OCI-LY7 (cell line): ENCODE data around the gene CDH23. TPM values are rescaled to one million over a fixed set of nuclear protein-coding genes. Genes with fewer than 3 reads are reported as not detected.

Source experiments
- BruUV-seq: library from RNA; stranded (reverse); fragments of 400-500 nt; replicated peaks from 2 replicates; lab custom pipeline; 2021; lab: Mats Ljungman, UMichigan
- CTCF ChIA-PET: fragments of 300-600 bp; sonication (Branson Sonifier 250); formaldehyde crosslinking; loops from one replicate; lab custom pipeline; 2022; ENCODE audit warnings: antibody characterized with exemption; ENCODE audit not compliant: unreplicated experiment; lab: Charles Lee
- POLR2A ChIA-PET: fragments of 300-600 bp; sonication (Branson Sonifier 250); formaldehyde crosslinking; loops from one replicate; lab custom pipeline; 2022; ENCODE audit warnings: antibody characterized with exemption; lab: Charles Lee
- DNase-seq: peaks from one replicate; pipeline ENCODE4 v3.0.0-alpha.2; 2015; ENCODE audit warnings: low spot score
- H2AFZ ChIP-seq: fragments of 200-600 bp; sonication (generic), shearing (Covaris generic); 2 replicates; pipeline ENCODE4 v1.6.1; 2014; ENCODE audit warnings: mild to moderate bottlenecking, antibody characterized with exemption, low read length, moderate library complexity
- H3K27ac ChIP-seq: fragments of 200-600 bp; sonication (generic); 2 replicates; pipeline ENCODE4 v1.5.1; 2014; ENCODE audit warnings: mixed run types, low read depth, mild to moderate bottlenecking, moderate library complexity, low read length, inconsistent platforms; ENCODE audit not compliant: poor library complexity, severe bottlenecking
- H3K36me3 ChIP-seq: fragments of 200-600 bp; sonication (generic); 2 replicates; pipeline ENCODE4 v1.6.1; 2014; ENCODE audit warnings: mild to moderate bottlenecking, antibody characterized with exemption, low read length, moderate library complexity, mixed read lengths; ENCODE audit not compliant: insufficient read depth
- H3K4me1 ChIP-seq: fragments of 200-600 bp; sonication (generic); 2 replicates; pipeline ENCODE4 v1.5.1; 2014; ENCODE audit warnings: mild to moderate bottlenecking, low read length; ENCODE audit not compliant: insufficient read depth, poor library complexity, severe bottlenecking
- H3K4me2 ChIP-seq: fragments of 200-600 bp; sonication (generic); 2 replicates; pipeline ENCODE4 v1.6.1; 2014; ENCODE audit warnings: mild to moderate bottlenecking, low read length
- H3K4me3 ChIP-seq: fragments of 200-600 bp; sonication (generic); 2 replicates; pipeline ENCODE4 v1.5.1; 2014; ENCODE audit warnings: mild to moderate bottlenecking, low read depth, low read length; ENCODE audit not compliant: poor library complexity, severe bottlenecking
- H3K79me2 ChIP-seq: fragments of 200-600 bp; sonication (generic); 2 replicates; pipeline ENCODE4 v1.6.1; 2016; ENCODE audit warnings: low read depth, mild to moderate bottlenecking, low read length, moderate library complexity, mixed read lengths; ENCODE audit not compliant: insufficient read depth
- H3K9me2 ChIP-seq: fragments of 200-600 bp; sonication (generic); 2 replicates; pipeline ENCODE4 v1.6.1; 2016; ENCODE audit warnings: mild to moderate bottlenecking, low read length, mixed read lengths; ENCODE audit not compliant: insufficient read depth
- H3K9me3 ChIP-seq: fragments of 200-600 bp; sonication (generic); 2 replicates; pipeline ENCODE4 v1.6.1; 2014; ENCODE audit warnings: mild to moderate bottlenecking, mixed run types, low read length, mixed read lengths
- H4K20me1 ChIP-seq: fragments of 200-600 bp; sonication (generic); 2 replicates; pipeline ENCODE4 v1.6.1; 2014; ENCODE audit warnings: mild to moderate bottlenecking, antibody characterized with exemption, low read length, moderate library complexity, mixed read lengths; ENCODE audit not compliant: insufficient read depth
- EZH2phosphoT487 ChIP-seq: fragments of 200-600 bp; sonication (generic); IDR thresholded peaks from 2 replicates; pipeline ENCODE4 v1.6.1; 2018; ENCODE audit warnings: low read depth, borderline replicate concordance, mild to moderate bottlenecking, mixed run types, antibody characterized with exemption, low read length, moderate library complexity, mixed read lengths
- intact Hi-C: fragments of 100-400 bp; cut with micrococcal nuclease; formaldehyde crosslinking; loops from one replicate; pipeline ENCODE4 v1.10.0; 2022; ENCODE audit not compliant: unreplicated experiment
- total RNA-seq, 2 experiments: library from RNA; depleted of rRNA in 1 of 2; stranded (reverse); fragments of >200 nt in 1 of 2; shearing (Covaris generic) in 1 of 2; gene quantifications; 2 replicates each; pipeline ENCODE4 v1.2.3, GENCODE V29; 2014 to 2022
- TF ChIP-seq, protein P1 (sequence below): fragments of 200-600 bp; sonication (generic); conservative IDR thresholded peaks from 2 replicates; pipeline ENCODE4 v1.5.1; 2014; ENCODE audit warnings: mild to moderate bottlenecking, antibody characterized with exemption, low read length, moderate library complexity, mixed read lengths

The CDH23 gene
- total RNA-seq, 2 experiments from 2014 or later = 0.92 to 9.9 TPM

DNA sequence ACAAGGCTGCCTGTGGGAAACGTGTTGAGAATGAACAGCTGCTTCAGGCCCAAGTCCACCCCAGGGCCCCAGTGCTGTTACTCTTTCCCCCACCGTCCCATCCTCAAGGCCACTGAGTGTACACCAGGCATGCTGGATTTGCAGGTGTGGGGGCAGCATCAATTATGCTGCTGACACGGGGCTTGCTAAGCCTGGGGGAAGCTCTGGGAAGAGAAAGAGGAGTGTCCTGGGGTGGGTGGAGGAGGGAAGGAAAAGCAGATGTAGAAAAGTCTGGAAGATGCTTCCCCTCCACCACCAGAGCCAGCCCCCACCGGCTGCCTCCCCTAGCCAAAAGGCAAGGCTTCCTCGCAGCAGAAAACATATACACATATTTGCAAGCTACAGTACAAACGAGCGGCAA is 153.9 kb downstream of the CDH23 start:
- Histone ChIP-seq H4K20me1 (no peaks in the 10 kb centered on the region), H3K27ac (no peak overlapping the region), H2AFZ (no peak overlapping the region), H3K4me2 (no peak overlapping the region), H3K79me2 (no peaks in the 10 kb centered on the region), H3K9me3 (no peaks in the 10 kb centered on the region), H3K4me1 (no peaks in the 10 kb centered on the region), H3K9me2 (no peaks in the 10 kb centered on the region), H3K4me3 (no peak overlapping the region), H3K36me3 (no peaks in the 10 kb centered on the region)
- intact Hi-C loops = no loop called here
- no TSS peak for BruUV-seq
- POLR2A ChIA-PET = interaction anchor here (0.6 to 0.9 kb wide), 2 partner anchors 20 to 91 kb away, joined by 3 to 6 read pairs; no protein-coding TSS in a partner anchor
- TF ChIP-seq, protein P1, sequence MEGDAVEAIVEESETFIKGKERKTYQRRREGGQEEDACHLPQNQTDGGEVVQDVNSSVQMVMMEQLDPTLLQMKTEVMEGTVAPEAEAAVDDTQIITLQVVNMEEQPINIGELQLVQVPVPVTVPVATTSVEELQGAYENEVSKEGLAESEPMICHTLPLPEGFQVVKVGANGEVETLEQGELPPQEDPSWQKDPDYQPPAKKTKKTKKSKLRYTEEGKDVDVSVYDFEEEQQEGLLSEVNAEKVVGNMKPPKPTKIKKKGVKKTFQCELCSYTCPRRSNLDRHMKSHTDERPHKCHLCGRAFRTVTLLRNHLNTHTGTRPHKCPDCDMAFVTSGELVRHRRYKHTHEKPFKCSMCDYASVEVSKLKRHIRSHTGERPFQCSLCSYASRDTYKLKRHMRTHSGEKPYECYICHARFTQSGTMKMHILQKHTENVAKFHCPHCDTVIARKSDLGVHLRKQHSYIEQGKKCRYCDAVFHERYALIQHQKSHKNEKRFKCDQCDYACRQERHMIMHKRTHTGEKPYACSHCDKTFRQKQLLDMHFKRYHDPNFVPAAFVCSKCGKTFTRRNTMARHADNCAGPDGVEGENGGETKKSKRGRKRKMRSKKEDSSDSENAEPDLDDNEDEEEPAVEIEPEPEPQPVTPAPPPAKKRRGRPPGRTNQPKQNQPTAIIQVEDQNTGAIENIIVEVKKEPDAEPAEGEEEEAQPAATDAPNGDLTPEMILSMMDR = no peak
- TF ChIP-seq EZH2phosphoT487 = no peak
- CTCF ChIA-PET = interaction anchor here (0.6 kb wide), 1 partner anchor 232 kb away, joined by 4 read pairs; the partner anchor contains the start of gene SLC29A3
- no peak for DNase-seq

DNA sequence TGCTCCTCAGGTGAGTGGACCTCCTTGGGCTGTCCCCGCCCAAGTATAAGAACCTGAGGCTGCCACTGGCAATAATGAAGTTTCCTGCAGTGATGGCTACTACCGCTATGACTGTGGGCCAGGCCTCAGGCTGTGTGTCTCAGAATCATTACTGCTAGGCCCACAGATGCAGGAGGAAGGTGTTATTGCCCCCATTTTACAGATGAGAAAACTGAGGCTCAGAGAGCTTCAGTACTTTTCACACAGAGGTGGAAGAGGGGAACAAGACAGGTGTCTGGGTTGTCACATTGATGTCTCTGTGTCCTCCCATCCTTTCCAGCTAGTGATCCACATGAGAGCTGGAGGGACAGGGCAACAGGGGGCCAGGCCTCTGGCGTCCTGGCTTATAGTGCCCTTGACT is 155.2 kb downstream of the CDH23 start:
- intact Hi-C loops = no loop called here
- H3K9me3 ChIP-seq = no peaks in the 10 kb centered on the region
- H4K20me1 ChIP-seq = no peaks in the 10 kb centered on the region
- no peaks in the 10 kb centered on the region for H3K36me3 ChIP-seq
- no peaks in the 10 kb centered on the region for H3K4me1 ChIP-seq
- H3K79me2 ChIP-seq = no peaks in the 10 kb centered on the region
- no peaks in the 10 kb centered on the region for H3K9me2 ChIP-seq
- H3K4me2 ChIP-seq = no peak overlapping the region
- POLR2A ChIA-PET = no interaction called here
- no peak overlapping the region for H3K27ac ChIP-seq
- H3K4me3 ChIP-seq = no peak overlapping the region
- H2AFZ ChIP-seq = no peak overlapping the region
- CTCF ChIA-PET = no interaction called here
- no TSS peak for BruUV-seq
- no peak for DNase-seq
- TF ChIP-seq EZH2phosphoT487 = no peak
- TF ChIP-seq, protein P1 = no peak

DNA sequence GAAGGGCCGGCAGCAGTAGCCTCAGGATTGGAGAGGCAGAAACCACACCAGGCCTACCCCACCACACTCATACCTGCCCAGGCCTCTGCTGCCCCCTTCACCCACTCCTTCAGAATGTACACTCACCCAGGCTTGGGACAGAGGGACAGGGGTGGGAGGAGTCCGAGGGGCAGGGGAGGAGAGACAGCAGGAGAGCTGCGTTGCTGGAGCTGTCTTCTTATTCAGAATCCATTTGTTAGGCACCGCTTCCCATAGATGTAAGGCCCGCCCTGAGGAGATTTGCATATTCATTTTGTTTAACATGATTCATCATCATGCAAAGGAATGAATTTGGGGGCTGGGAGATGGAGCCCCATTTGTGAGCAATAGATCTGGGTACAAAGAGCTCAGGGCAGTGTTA is 156.7 kb downstream of the CDH23 start:
- CTCF ChIA-PET = interaction anchor here (1.0 kb wide), 1 partner anchor 52 kb away, joined by 4 read pairs; no protein-coding TSS in a partner anchor

More for the DNA sequence above, 156.7 kb downstream of the CDH23 start:
- POLR2A ChIA-PET = no interaction called here
- Histone ChIP-seq H3K9me2 (no peaks in the 10 kb centered on the region), H2AFZ (no peak overlapping the region), H3K9me3 (no peaks in the 10 kb centered on the region), H3K79me2 (no peaks in the 10 kb centered on the region), H3K27ac (no peak overlapping the region), H3K4me1 (no peaks in the 10 kb centered on the region), H4K20me1 (no peaks in the 10 kb centered on the region), H3K4me3 (no peak overlapping the region), H3K4me2 (no peak overlapping the region), H3K36me3 (no peaks in the 10 kb centered on the region)
- DNase-seq = no peak
- BruUV-seq = no TSS peak
- intact Hi-C loops = no loop called here
- TF ChIP-seq EZH2phosphoT487 = no peak
